GM11168 (cell line): ENCODE results near the gene LAMB4.

ENCODE experiments used
- in situ Hi-C: fragments of 300-500 bp; cut with MboI; formaldehyde crosslinking; loops from one replicate; pipeline ENCODE4 v1.12.0; 2022; ENCODE audit warnings: low sequenced_read_pairs; ENCODE audit not compliant: unreplicated experiment

The LAMB4 gene

GRCh38 chr7:107999779-108000560 is 130.2 kb downstream of the LAMB4 start:
- in situ Hi-C loops = no loop called here

- in situ Hi-C loops = no loop called here
Observed at GRCh38 chr7:107998660-107999480, 131.3 kb downstream of the LAMB4 start.

- in situ Hi-C loops = no loop called here
Observed at GRCh38 chr7:107998150-107998549, 132.0 kb downstream of the LAMB4 start.

DNA sequence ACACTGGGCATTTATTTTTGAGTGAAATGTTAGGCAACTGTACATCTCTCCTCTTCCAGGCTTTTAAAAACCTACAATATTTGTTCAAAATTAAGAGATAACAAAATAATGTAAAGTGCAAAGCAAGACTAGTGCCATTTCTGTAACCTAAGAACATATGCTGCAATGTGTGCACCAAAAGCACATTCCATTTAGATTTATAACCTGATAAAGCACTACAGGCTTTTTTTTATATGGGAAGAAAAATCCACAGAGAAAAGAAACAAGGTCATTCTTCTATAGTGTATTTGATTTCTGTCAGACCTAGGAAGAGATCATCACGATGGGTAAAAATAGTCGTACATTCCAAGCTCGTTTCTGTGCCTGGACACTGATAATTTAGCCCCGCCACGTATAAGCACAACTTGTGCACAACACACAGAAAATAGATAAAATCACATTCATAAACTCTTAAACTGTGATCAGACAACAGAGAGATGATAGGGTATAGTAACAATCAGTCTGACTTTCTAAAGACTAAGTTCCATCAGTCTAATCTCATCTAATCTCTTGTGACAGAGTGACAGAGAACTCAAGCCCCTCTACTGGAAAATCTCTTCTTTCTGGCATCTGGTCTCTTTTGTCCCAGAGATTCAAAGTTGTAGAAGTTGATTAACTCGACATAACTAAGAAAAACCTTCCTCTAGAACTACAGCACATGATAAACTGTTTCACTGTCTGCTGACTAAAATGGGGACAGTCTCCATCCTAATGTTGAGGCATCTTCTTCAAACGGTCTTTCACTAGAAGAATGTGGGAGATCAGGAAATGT is 133.9 kb downstream of the LAMB4 start:
- in situ Hi-C loops = no loop called here

- in situ Hi-C loops = no loop called here
Observed at GRCh38 chr7:107995184-107996071, 134.7 kb downstream of the LAMB4 start.

GRCh38 chr7:107994421-107995030 is 135.6 kb downstream of the LAMB4 start:
- in situ Hi-C loops = no loop called here

- in situ Hi-C loops = no loop called here
Observed at GRCh38 chr7:107993891-107994291, 136.3 kb downstream of the LAMB4 start.

DNA sequence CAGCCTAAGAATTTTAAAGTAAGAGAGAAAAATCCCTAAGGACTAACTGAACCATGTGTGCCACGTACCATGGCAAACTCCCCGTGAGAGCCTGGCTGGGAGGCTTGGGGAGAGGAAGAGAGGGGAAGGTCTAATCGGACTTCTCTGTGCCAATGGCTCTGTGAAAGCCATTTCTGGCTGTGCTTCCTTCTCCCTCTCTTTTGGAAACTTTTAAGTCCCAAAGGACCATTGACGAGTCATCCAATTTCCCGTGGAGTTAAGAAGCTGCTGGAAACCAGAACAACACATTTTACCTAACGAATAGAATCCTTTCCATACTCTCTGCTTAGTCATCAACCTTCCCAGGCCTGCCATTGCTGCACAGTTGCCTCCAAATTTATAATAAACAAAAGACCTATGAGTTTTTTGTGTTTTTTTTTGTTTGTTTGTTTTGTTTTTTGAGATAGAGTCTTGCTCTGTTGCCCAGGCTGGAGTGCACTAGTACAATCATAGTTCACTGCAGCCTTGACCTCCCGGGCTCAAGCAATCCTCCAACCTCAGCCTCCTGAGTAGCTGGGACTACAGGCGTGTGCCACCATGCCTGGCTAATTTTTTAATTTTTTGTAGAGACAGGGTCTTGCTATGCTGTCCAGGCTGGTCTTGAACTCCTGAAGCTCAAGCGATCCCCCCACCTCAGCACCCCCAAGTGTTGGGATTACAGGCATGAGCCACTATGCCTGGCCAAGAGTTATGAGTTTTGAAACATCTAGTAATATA is 140.4 kb downstream of the LAMB4 start:
- in situ Hi-C loops = no loop called here

- in situ Hi-C loops = no loop called here
Observed at GRCh38 chr7:107982918-107983389, 147.2 kb downstream of the LAMB4 start.

GRCh38 chr7:107982042-107982840 is 147.9 kb downstream of the LAMB4 start:
- in situ Hi-C loops = no loop called here

DNA sequence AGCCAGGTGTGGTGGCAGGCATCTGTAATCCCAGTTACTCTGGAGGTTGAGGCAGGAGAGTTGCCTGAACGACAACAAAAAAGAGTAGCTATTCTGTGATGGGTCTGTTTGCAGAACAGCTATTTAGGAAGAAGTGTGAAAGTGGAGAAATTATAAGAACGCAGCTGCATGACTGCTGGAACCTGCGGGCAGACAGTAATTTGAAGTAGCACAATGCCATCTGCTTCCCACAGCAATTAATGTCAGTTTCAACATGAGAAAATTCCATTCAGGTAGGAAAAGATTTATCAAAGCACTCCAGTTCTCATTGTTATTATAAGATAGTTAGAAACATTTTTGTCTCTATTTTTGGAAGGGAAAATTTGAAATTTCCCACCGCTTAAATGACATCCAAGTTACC is 148.7 kb downstream of the LAMB4 start:
- in situ Hi-C loops = no loop called here

GRCh38 chr7:107980671-107981190 is 149.4 kb downstream of the LAMB4 start:
- in situ Hi-C loops = no loop called here

GRCh38 chr7:107980171-107980570 is 150.0 kb downstream of the LAMB4 start:
- in situ Hi-C loops = no loop called here

DNA sequence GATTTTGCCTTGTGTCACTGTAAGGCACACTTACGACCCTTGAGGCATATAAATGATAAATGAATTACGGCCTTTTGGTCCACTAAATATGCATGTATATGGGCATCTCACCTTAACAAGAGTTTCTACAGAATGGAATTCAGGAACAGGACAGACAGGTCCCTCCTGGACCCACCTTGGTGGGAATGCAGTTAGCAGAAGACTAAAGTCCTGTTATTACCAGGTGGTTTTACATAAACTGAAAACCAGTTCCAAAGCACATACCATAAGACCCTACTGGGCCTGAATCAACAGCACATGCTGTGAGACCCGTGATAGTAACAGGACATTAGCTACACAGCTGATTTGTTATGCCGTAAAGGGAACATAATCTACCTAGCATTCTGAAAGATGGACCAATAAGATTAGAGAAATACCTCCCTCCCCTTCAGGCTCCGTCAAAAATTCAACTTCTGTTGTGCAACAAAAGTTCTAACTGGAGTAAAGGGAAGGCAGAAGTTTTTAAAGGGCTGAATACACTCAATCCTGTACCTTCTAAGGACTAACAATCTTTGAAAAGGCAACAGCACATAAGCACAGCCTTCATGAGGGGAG is 151.2 kb downstream of the LAMB4 start:
- in situ Hi-C loops = no loop called here

GRCh38 chr7:107977048-107977447 is 153.1 kb downstream of the LAMB4 start:
- in situ Hi-C loops = no loop called here

GRCh38 chr7:107976620-107977019 is 153.5 kb downstream of the LAMB4 start:
- in situ Hi-C loops = no loop called here

DNA sequence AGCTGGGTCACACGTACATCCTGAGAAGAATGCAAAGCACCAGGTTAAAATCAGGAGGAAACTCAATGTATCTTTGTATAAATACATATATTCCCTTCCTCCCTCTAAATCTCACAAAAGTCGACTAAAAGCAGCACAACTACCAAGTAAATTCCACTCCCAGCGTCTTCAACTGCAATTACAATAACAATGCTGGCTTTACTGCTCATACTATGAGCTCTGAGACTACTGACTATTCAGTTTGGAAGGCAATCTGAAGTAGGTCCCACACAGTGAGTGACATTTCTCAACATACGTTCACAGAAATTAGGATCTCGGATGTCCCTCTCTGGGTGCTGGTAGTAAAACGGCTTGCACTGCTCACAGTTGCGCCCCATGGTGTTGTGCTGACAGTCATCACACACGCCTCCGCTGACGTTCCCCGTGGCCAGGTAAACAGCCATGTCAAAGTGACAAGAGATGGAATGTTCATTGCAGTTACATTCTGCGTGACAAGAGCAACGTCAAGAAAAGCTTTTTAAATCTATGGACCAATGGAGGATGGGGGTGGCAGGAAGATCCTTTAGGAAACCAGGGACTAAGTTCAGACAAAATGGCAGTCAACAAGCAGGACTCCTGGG is 154.7 kb downstream of the LAMB4 start:
- in situ Hi-C loops = no loop called here
